Right lobe of liver (tissue), 4 donors: ENCODE results near the gene TMEM125.

Source experiments
- CTCF ChIP-seq, 4 donors: fragments of 200-600 bp in 3 of 4; fragments of 450-650 bp in 1 of 4; IDR thresholded peaks; one replicate each; pipeline versions ENCODE4 v1.5.1 to v1.8.0; 2016 to 2022; ENCODE audit warnings: antibody characterized with exemption in 4 of 4, mild to moderate bottlenecking in 2 of 4
- POLR2A ChIP-seq: fragments of 450-650 bp; IDR thresholded peaks from one replicate; pipeline ENCODE4 v1.6.1; 2017; ENCODE audit warnings: antibody characterized with exemption, mild to moderate bottlenecking
- donor health status: DM: no; HTN: no; CAD: no.
- donor health status: DM: no; HTN: no; CAD: no.
- donor health status: DM: no; HTN: yes; CAD: no.

DNA sequence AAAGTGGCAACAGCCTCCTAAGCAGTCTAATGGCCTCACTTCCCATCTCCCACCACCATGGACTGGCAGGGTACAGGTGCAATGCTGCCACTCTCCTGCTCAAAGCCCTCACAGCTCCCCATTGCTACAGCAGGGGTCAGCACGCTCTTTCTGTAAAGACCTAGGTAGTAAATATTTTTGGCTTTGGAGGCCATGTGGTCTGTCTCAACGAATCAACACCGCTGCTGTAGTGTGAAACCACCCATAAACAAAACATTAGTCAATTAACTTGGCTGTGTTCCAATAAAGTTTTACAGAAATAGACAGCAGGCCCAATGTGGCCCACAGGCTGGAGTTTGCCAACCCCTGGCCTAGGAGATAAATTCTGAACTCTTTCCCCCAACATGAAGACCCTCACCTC lies 44.6 kb upstream of the TMEM125 start:
- TF ChIP-seq CTCF (IDR thresholded peaks at IDR 0.05) (no peak), POLR2A (no peak)
